Fibroblast of lung (primary cell): ENCODE results near the gene PIK3R6. TPM values are rescaled to one million over a fixed set of nuclear protein-coding genes. Genes with fewer than 3 reads are reported as not detected.
"Not testable (repeated sequence)": the region's sequence is repeated elsewhere in the genome, so short reads cannot be mapped to it uniquely, and the experiment has no call there.

Experiments
- DNase-seq, 2 donors: peaks; one replicate each; pipeline versions ENCODE4 v3.0.0 to v3.0.0-alpha.2; 2010; ENCODE audit warnings: low read depth in 2 of 2
- H2AFZ ChIP-seq: 2 replicates; pipeline ENCODE4 v1.5.1; 2012; ENCODE audit warnings: low read length, control low read depth, inconsistent platforms
- H3K27ac ChIP-seq: 2 replicates; pipeline ENCODE4 v1.5.1; 2011; ENCODE audit warnings: low read length, control low read depth; ENCODE audit not compliant: insufficient read depth
- H3K27me3 ChIP-seq: 2 replicates; pipeline ENCODE4 v1.5.1; 2011; ENCODE audit warnings: mild to moderate bottlenecking, low read length; ENCODE audit not compliant: control insufficient read depth, insufficient read depth
- H3K36me3 ChIP-seq: 2 replicates; pipeline ENCODE4 v1.5.1; 2011; ENCODE audit warnings: low read length; ENCODE audit not compliant: control insufficient read depth, insufficient read depth
- H3K4me1 ChIP-seq: 2 replicates; pipeline ENCODE4 v1.5.1; 2011; ENCODE audit warnings: low read length; ENCODE audit not compliant: control insufficient read depth, insufficient read depth; ENCODE audit errors: extremely low read depth
- H3K4me2 ChIP-seq: 2 replicates; pipeline ENCODE4 v1.5.1; 2011; ENCODE audit warnings: low read length, control low read depth; ENCODE audit not compliant: insufficient read depth; ENCODE audit errors: extremely low read depth
- H3K4me3 ChIP-seq, 4 experiments: fragments of 200-600 bp in 1 of 4; sonication (generic) in 1 of 4; replicated peaks in 1 of 4; 2 replicates each; pipeline ENCODE4 v1.5.1; 2011 to 2016; ENCODE audit warnings: low read length in 4 of 4, low read depth in 3 of 4, mild to moderate bottlenecking in 3 of 4, control low read depth in 2 of 4, inconsistent platforms in 1 of 4, mixed read lengths in 1 of 4; ENCODE audit not compliant: insufficient read depth in 1 of 4; ENCODE audit errors: control extremely low read depth in 1 of 4
- H3K79me2 ChIP-seq: 2 replicates; pipeline ENCODE4 v1.5.1; 2012; ENCODE audit warnings: mild to moderate bottlenecking, low read length, inconsistent platforms; ENCODE audit not compliant: control insufficient read depth, insufficient read depth
- H3K9ac ChIP-seq: 2 replicates; pipeline ENCODE4 v1.5.1; 2011; ENCODE audit warnings: mild to moderate bottlenecking, low read length, control low read depth; ENCODE audit not compliant: insufficient read depth
- H3K9me3 ChIP-seq: 2 replicates; pipeline ENCODE4 v1.5.1; 2012; ENCODE audit warnings: low read depth, low read length; ENCODE audit not compliant: control insufficient read depth, insufficient read depth
- H4K20me1 ChIP-seq: 2 replicates; pipeline ENCODE4 v1.5.1; 2011; ENCODE audit warnings: low read length; ENCODE audit not compliant: control insufficient read depth, insufficient read depth; ENCODE audit errors: extremely low read depth
- CTCF ChIP-seq, 2 donors: IDR thresholded peaks in 1 of 2; conservative IDR thresholded peaks in 1 of 2; 1 replicate in 1 of 2; 2 replicates in 1 of 2; pipeline ENCODE4 v1.5.1; 2011 to 2012; ENCODE audit warnings: low read length in 2 of 2, control low read depth in 1 of 2, inconsistent platforms in 1 of 2, low read depth in 1 of 2, mild to moderate bottlenecking in 1 of 2
- EZH2 ChIP-seq: IDR thresholded peaks from 2 replicates; pipeline ENCODE4 v1.5.1; 2012; ENCODE audit warnings: low read length, control low read depth, mild to moderate bottlenecking; ENCODE audit errors: missing control alignments
- polyA plus RNA-seq, 2 donors: library from polyadenylated mRNA; depleted of rRNA in 1 of 2; stranded (reverse) in 1 of 2; unstranded in 1 of 2; fragments of >200 nt; gene quantifications; 2 replicates each; pipeline ENCODE4 v1.2.1, GENCODE V29; 2011 to 2012; ENCODE audit warnings: missing spikeins in 1 of 2
- total RNA-seq: library from RNA; depleted of rRNA; stranded (reverse); fragments of >200 nt; gene quantifications from 2 replicates; pipeline ENCODE4 v1.2.1, GENCODE V29; 2014

PIK3R6 gene
- total and polyA plus RNA-seq, 2 donors (not counting 1 experiment from before 2014, with no cell fraction given), result 0.02 TPM; not detected in 1

DNA sequence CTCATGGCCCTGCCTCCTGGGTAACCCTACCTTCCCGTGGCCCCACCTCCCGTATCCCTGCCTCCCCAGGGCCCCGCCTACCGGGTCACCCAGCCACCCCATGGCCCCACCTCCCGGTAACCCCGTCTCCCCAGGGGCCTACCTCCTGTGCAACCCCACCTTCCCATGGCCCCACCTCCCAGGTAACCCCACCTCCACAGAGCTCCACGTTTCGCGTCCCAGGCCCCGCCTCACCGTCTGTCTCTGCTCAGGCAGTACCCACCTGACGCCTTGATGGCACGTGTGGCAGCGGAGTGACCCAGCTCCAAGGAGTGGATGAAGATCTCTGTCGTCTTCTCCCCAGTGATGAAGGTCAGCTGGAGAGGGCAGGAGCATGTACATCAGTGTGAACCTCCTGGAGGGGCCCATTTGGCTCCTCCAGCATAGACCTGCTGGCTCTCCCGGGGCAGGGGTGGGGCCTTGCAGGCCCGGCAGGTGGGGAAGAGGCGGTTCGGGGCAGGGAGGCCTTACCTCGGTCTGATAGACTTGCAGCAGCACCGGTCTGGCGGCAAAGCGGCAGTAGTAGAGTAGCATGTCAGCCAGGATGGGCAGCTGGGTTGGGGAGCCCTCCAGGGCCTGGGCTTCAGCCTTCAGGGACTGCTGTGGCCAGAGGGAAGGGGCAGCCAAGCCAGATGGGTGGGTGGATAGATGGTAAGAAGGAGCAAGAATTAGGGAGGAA lies 18.7 kb upstream of the PIK3R6 start:
- Histone ChIP-seq H3K27me3 (no peaks in the 10 kb centered on the region), H3K27ac (no peak overlapping the region), H3K79me2 (no peaks in the 10 kb centered on the region), H4K20me1 (no peaks in the 10 kb centered on the region), H3K9ac (no peak overlapping the region), H3K9me3 (no peaks in the 10 kb centered on the region), H3K4me1 (no peaks in the 10 kb centered on the region), H3K4me2 (no peak overlapping the region), H3K36me3 (no peaks in the 10 kb centered on the region), H2AFZ (no peak overlapping the region), H3K4me3 (no peak overlapping the region)
- no peak for DNase-seq
- TF ChIP-seq EZH2 (no peak), CTCF (conservative IDR thresholded peaks at IDR 0.05 in 1 of 2, IDR thresholded peaks at IDR 0.05 in 1 of 2; ENCODE audit: low read depth in 1 of 2, low read length in 2 of 2) (no peak)

DNA sequence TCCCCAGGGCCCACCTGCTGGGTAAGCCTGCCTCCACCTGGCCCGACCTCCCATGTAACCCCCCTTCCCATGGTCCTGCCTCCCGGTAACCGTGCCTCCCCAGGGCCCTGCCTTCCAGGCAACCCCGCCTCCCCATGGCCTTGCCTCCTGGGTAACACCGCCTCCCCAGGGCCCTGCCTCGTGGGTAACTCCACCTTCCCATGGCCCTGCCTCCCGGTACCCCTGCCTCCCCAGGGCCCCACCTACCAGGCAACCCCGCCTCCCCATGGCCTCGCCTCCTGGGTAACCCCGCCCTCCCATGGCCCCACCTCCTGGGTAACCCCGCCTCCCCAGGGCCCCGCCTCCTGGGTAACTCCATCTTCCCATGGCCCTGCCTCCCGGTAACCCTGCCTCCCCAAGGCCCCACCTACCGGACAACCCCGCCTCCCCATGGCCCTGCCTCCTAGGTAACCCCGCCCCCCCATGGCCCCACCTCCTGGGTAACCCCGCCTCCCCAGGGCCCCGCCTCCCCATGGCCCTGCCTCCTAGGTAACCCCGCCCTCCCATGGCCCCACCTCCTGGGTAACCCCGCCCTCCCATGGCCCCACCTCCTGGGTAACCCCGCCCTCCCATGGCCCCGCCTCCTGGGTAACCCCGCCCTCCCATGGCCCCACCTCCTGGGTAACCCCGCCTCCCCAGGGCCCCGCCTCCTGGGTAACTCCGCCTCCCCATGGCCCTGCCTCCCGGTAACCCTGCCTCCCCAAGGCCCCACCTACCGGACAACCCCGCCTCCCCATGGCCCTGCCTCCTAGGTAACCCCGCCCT lies 17.9 kb upstream of the PIK3R6 start:
- not testable (repeated sequence) for H3K36me3 ChIP-seq, H2AFZ ChIP-seq, H3K9ac ChIP-seq, H4K20me1 ChIP-seq, H3K27ac ChIP-seq, H3K79me2 ChIP-seq, H3K4me3 ChIP-seq, H3K9me3 ChIP-seq, H3K27me3 ChIP-seq, H3K4me1 ChIP-seq, H3K4me2 ChIP-seq, DNase-seq

GRCh38 chr17:8884336-8884990 lies 17.0 kb upstream of the PIK3R6 start:
- no peak overlapping the region for H3K4me3 ChIP-seq
- no peak overlapping the region for H3K9ac ChIP-seq
- no peak overlapping the region for H2AFZ ChIP-seq
- no peaks in the 10 kb centered on the region for H4K20me1 ChIP-seq
- no peak overlapping the region for H3K4me2 ChIP-seq
- H3K79me2 ChIP-seq, result no peaks in the 10 kb centered on the region
- H3K27ac ChIP-seq, result no peak overlapping the region
- H3K36me3 ChIP-seq, result no peaks in the 10 kb centered on the region
- no peaks in the 10 kb centered on the region for H3K9me3 ChIP-seq
- TF ChIP-seq CTCF (conservative IDR thresholded peaks at IDR 0.05 in 1 of 2, IDR thresholded peaks at IDR 0.05 in 1 of 2; ENCODE audit: low read depth in 1 of 2, low read length in 2 of 2), result no peak
- no peak for TF ChIP-seq EZH2
- no peaks in the 10 kb centered on the region for H3K27me3 ChIP-seq
- no peak for DNase-seq
- no peaks in the 10 kb centered on the region for H3K4me1 ChIP-seq
